NCI-H187 treated with DMSO at 0.1 percent for 48 hours (cell line): ENCODE data around the gene SHPK.

Experiments
- DNase-seq: peaks from one replicate; lab custom pipeline; 2025; lab: John Stamatoyannopoulos, UW

The SHPK gene

GRCh38 chr17:3659541-3660111 lies 23.6 kb upstream of the SHPK start:
- DNase-seq: no peak

DNA sequence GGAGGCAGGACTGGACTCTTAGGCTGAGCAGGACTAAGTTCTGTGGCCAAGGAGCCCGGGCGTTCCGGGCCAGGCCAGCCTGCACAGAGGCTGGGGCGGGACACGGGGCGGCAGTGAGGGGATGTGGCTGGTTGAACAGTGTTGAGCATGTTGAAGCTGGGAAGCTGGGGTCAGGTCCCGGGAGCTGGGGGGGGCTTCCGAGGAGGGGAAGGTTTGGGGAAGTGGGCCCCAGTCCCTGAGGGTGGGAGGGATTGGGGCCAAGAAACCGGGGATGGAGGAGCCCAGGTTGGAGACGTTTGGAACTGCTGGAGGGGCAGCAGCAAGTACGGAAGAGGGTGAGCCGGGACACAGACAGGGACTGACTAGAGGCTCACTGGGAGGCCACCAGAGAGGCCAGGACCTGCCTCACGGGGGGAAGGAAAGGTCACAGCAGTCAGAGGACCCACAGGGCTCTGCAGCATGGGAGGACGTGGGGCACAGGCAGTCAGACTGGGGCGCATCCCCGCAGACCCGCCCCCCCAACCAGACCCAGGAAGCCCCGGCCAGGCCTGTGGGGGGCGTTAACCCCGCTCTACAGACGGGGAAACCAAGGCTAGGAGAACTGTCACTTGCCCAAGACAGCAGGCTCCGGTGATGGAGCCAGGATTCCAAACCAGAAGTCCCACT lies 22.9 kb upstream of the SHPK start:
- no peak for DNase-seq

GRCh38 chr17:3657874-3658783 lies 22.1 kb upstream of the SHPK start:
- no peak for DNase-seq

GRCh38 chr17:3657588-3657869 lies 21.5 kb upstream of the SHPK start:
- DNase-seq: no peak

DNA sequence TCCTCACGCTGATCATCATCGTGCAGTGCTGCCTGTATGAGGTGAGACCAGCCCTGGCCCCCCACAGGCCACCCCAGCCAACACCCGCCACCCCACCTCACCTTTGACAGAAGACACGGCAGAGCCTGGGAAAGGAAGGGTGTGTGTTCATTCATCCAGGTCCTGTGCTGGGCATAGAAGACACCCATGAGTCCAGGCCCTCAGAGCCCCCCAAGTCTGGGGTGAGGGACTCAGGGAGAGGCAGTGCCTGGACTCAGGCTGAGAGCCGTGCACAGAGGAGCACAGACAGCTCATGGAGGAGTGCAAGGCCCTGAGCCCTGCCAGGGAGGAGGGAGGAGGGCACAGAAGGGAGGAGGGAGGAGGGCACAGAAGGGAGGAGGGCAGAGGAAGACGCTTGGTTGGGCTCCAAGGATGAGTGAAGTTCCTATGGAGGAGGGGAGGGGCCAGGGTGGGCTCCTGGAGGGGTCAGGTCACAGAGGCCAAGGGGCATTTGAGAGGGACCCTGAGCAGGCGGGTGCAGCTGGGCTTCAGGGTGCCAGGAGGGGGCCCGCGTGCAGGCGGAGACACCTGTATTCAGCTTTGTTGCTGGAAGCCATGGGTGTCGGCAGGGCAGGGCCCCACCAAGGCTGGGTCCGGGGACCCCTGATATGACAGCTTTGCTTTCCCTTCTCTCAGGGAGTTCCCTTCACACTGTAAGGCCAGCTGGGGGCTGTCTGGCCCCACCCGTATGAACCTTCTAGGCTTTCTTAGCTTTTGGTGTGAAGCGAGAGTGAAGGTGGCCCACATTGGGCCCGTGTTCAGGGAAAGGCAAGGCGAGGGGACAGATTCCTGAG lies 20.9 kb upstream of the SHPK start:
- no peak for DNase-seq

- DNase-seq: no peak
Measured at GRCh38 chr17:3656353-3656752, 20.3 kb upstream of the SHPK start.

DNA sequence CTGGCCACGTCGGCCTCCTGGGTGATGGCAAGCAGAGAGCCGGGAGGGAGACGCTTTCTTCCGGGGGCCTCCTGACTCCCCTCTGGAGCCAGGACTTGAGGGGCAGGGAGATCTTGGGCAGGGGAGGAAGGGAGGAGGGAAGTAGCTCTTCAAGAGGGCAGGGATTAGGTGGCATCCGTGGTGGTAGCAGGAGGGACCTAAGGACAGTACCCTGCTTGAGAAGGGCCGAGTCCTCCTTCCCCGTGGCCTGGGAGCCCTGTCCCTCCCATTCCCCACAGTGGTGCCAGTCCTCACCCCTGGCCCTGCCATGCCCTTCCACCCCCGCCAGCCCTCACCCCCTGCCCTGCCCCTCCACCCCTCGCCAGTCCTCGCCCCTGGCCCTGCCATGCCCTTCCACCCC lies 19.7 kb upstream of the SHPK start:
- DNase-seq: no peak

DNA sequence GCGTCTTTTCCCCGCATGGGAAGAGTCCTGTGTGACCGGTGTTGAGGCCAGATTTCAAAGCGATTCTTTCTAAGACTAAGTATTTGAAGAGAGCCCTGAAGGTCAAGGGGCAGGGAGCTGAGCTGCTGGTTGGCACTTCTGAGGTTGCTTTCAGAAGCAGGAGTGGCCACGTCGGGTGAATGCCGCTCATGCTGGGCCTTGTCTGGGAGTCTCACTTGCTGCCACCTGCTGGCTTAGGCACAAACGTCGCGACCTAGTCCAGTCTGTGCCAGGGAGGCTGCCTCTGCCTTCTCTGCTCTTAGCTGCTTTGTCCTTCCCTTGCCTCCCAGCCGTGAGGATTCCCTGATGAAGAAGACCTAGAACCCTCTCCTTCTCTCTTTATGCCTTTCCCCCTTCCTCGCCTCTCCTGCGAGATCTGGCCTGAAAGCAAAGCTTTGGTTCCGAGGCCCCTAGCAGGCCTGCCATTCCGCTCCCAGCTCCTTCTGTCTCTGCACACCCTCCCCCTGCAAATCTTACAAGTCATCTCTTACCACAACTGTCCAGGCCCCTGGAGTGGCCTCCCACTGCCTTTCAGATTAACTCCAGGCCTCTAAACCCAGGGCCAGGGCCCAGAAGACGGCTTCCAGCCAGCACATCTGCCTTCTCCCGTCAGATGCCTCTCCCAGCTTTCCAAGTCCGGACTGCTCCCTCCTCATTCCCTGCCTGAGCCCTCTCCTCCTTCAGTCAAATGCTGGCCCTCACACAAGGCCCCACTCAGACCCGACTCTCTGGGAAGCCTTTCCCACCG lies 11.9 kb upstream of the SHPK start:
- no peak for DNase-seq

- DNase-seq: no peak
Measured at GRCh38 chr17:3647251-3647650, 11.2 kb upstream of the SHPK start.

DNA sequence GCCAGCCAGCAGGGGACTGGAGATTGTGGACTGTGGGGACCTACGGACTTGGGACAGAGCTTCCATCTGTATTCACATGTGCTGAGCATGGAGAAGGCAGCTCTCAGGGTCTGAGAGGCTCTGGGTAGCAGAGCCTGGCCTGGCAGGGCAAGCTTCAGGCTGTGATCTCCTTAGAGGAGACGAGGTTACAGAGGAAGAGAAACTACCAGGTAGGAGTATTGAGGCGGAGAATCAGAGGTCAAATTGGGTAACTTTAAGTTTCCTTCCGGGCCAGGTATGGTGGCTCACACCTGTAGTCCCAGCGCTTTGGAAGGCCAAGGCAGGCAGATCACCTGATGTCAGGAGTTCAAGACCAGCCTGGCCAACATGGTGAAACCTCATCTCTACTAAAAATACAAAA lies 9.3 kb upstream of the SHPK start:
- no peak for DNase-seq

- DNase-seq: no peak
Measured at GRCh38 chr17:3643889-3644349, 7.9 kb upstream of the SHPK start.

- no peak for DNase-seq
Measured at GRCh38 chr17:3641717-3642486, 5.9 kb upstream of the SHPK start.

- DNase-seq: no peak
Measured at GRCh38 chr17:3641014-3641413, 5.0 kb upstream of the SHPK start.

DNA sequence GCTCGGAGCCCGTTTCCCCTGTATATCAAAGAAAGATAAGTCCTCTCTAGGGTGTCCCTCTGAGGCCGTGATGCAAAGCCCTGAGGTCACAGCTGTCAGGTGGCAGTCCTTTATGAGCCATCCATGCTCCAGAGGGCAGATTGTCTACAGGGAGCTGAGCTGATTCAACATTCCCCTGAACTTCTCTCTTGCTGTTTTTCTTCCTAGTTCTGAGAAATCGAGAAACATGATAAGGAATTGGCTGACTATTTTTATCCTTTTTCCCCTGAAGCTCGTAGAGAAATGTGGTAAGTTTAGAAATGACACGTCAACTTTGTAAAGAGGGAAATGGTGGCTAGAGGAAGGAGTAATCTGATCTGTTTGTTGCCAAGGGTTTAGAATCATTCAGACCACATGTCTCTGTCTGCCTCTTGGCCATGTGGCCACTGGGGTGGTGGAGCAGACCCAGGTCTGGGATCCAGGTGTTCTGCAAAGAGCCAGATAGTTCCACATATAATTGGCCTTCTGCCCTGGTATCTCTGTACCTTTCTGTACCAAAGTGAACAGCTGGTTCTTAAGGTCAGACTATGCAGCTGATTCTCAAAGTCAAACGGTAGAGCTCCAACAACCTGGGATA lies 4.0 kb upstream of the SHPK start:
- DNase-seq: no peak

DNA sequence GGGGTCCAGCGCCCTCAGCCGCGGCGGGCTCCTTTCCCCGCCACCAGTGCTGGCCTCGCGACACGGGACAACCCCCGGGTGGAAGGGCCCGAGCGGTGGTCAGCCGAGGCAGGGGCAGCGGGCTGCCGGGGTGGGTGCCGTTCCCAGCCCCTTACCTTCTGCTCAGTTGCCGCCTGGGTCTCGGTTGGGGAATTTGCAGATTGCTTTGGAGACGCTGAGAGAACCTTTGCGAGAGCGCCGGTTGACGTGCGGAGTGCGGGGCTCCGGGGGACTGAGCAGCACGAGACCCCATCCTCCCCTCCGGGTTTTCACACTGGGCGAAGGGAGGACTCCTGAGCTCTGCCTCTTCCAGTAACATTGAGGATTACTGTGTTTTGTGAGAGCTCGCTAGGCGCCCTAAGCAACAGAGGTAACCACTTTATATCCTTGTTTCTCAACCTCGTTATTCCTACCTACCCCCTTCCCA lies 891 bp upstream of the SHPK start:
- no peak for DNase-seq

DNA sequence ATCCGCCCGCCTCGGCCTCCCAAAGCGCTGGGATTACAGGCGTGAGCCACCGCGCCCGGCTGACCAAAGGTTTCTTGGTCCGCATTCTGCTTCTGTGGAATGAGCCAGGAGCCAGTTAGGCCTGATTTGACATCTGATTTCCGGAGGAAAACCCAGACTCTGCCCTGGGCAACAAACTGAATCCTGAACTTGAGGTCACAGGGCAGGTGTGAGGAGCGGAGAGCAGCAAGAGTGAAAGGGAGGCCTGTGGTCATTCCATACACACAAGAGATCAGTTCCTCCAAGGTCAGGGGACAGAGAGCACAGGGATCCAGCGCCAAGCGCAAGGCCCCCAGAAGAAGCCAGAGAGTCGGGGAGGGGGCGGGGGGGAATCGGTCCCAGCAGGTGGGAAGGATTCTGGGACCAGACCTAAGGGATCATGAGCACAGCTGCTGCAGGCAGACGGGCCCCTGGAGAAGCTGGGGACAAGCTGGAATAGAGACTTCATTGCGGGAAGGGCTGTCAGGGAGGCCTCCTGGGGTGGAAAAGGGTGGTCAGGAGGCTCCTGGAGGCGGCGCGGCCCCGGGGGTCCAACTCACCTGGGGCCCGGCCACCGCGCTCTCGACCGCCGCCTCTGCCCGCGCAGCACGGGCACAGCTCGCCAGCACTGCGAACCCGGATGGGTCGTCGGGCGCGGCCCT lies 436 bp downstream of the SHPK start:
- DNase-seq: no peak

DNA sequence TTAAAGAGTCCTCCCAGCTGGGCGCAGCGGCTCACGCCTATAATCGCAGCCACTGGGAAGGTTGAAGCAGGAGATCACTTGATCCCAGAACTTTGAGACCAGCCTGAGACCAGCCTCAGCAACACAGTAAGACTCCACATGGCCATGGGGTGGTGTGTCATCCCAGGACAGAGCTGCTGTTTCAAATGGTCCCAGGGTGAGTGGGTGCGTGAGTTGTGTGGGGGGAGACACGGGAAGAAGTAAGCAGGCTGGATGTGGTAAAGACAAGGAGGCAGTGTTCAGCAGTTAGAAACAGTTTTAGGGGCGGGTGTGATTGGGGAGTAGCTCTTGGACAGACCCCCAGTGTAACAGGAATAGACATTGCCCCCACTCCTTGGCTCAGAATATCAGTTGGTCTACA lies 3.8 kb downstream of the SHPK start:
- DNase-seq: no peak

DNA sequence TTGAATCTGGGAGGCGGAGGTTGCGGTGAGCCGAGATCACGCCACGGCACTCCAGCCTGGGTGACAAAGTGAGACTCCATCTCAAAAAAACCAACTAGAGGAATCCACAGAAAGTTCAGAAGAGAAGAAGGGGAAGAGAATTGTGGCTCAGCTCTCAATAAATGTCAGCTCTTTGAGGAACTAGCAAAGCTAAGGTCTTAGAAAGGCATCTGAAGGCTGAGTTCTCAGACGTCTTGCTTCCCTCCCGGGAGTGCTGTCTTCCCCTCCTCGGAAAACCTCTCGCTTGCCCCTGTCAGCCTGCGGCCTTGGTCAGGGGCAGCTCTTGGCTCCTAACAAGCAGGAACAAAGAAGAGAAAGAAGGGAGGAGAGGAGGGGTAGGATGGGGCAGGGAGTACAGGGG lies 5.3 kb downstream of the SHPK start:
- DNase-seq: no peak

- DNase-seq: no peak
Measured at GRCh38 chr17:3627769-3628167, 8.3 kb downstream of the SHPK start.
